IPS-15b (cell line): ENCODE measurements around the gene SCN2A.
"Not testable (repeated sequence)": the region's sequence is repeated elsewhere in the genome, so short reads cannot be mapped to it uniquely, and the experiment has no call there.

Experiments used
- H3K27me3 ChIP-seq: one replicate; pipeline ENCODE4 v1.6.1; 2013; ENCODE audit warnings: low read length; ENCODE audit not compliant: control insufficient read depth, insufficient read depth
- H3K36me3 ChIP-seq: one replicate; pipeline ENCODE4 v1.6.1; 2013; ENCODE audit warnings: low read length; ENCODE audit not compliant: control insufficient read depth, insufficient read depth
- H3K4me1 ChIP-seq: one replicate; pipeline ENCODE4 v1.6.1; 2013; ENCODE audit warnings: mild to moderate bottlenecking, low read length; ENCODE audit not compliant: control insufficient read depth, insufficient read depth
- H3K4me3 ChIP-seq: one replicate; pipeline ENCODE4 v1.5.1; 2013; ENCODE audit warnings: low read depth, low read length
- H3K9ac ChIP-seq: one replicate; pipeline ENCODE4 v1.6.1; 2013; ENCODE audit warnings: low read depth, mild to moderate bottlenecking, low read length
- H3K9me3 ChIP-seq: one replicate; pipeline ENCODE4 v1.6.1; 2013; ENCODE audit warnings: mild to moderate bottlenecking, low read length; ENCODE audit not compliant: control insufficient read depth, insufficient read depth

The SCN2A gene

GRCh38 chr2:165256618-165257017, 17.4 kb downstream of the SCN2A start:
- H3K4me1 ChIP-seq, result no peaks in the 10 kb centered on the region
- H3K36me3 ChIP-seq, result no peaks in the 10 kb centered on the region
- H3K27me3 ChIP-seq, result no peaks in the 10 kb centered on the region
- H3K9me3 ChIP-seq, result no peaks in the 10 kb centered on the region
- no peak overlapping the region for H3K4me3 ChIP-seq
- H3K9ac ChIP-seq, result no peak overlapping the region

GRCh38 chr2:165260347-165260746, 21.1 kb downstream of the SCN2A start:
- H3K36me3 ChIP-seq, H3K4me1 ChIP-seq: not testable (repeated sequence)

GRCh38 chr2:165268754-165269153, 29.5 kb downstream of the SCN2A start:
- no peak overlapping the region for H3K4me3 ChIP-seq
- no peaks in the 10 kb centered on the region for H3K9me3 ChIP-seq
- no peak overlapping the region for H3K9ac ChIP-seq
- no peaks in the 10 kb centered on the region for H3K4me1 ChIP-seq
- H3K27me3 ChIP-seq, result no peaks in the 10 kb centered on the region
- H3K36me3 ChIP-seq, result no peaks in the 10 kb centered on the region

More at GRCh38 chr2:165260347-165260746, 21.1 kb downstream of the SCN2A start:
- not testable (repeated sequence) for H3K27me3 ChIP-seq, H3K4me3 ChIP-seq, H3K9me3 ChIP-seq, H3K9ac ChIP-seq

- H3K9me3 ChIP-seq, result no peaks in the 10 kb centered on the region
- no peak overlapping the region for H3K4me3 ChIP-seq
- no peaks in the 10 kb centered on the region for H3K27me3 ChIP-seq
- H3K9ac ChIP-seq, result no peak overlapping the region
- no peaks in the 10 kb centered on the region for H3K4me1 ChIP-seq
- no peaks in the 10 kb centered on the region for H3K36me3 ChIP-seq
Observed at GRCh38 chr2:165273176-165273575, 34.0 kb downstream of the SCN2A start.

GRCh38 chr2:165274698-165275097, 35.5 kb downstream of the SCN2A start:
- Histone ChIP-seq H3K9me3 (no peaks in the 10 kb centered on the region), H3K4me1 (no peaks in the 10 kb centered on the region), H3K36me3 (no peaks in the 10 kb centered on the region), H3K4me3 (no peak overlapping the region), H3K27me3 (no peaks in the 10 kb centered on the region), H3K9ac (no peak overlapping the region)

GRCh38 chr2:165275932-165276331, 36.7 kb downstream of the SCN2A start:
- Histone ChIP-seq H3K36me3 (no peaks in the 10 kb centered on the region), H3K9me3 (no peaks in the 10 kb centered on the region)

GRCh38 chr2:165277295-165277694, 38.1 kb downstream of the SCN2A start:
- Histone ChIP-seq H3K9ac (no peak overlapping the region), H3K9me3 (no peaks in the 10 kb centered on the region), H3K27me3 (no peaks in the 10 kb centered on the region), H3K4me3 (no peak overlapping the region), H3K4me1 (no peaks in the 10 kb centered on the region), H3K36me3 (no peaks in the 10 kb centered on the region)

More at GRCh38 chr2:165275932-165276331, 36.7 kb downstream of the SCN2A start:
- Histone ChIP-seq H3K4me3 (no peak overlapping the region), H3K9ac (no peak overlapping the region), H3K27me3 (no peaks in the 10 kb centered on the region), H3K4me1 (no peaks in the 10 kb centered on the region)

GRCh38 chr2:165277860-165278656, 38.8 kb downstream of the SCN2A start:
- H3K36me3 ChIP-seq, result no peaks in the 10 kb centered on the region
- H3K9me3 ChIP-seq, result no peaks in the 10 kb centered on the region
- no peak overlapping the region for H3K9ac ChIP-seq
- no peak overlapping the region for H3K4me3 ChIP-seq
- no peaks in the 10 kb centered on the region for H3K27me3 ChIP-seq
- H3K4me1 ChIP-seq, result no peaks in the 10 kb centered on the region

- Histone ChIP-seq H3K9ac (no peak overlapping the region), H3K9me3 (no peaks in the 10 kb centered on the region), H3K27me3 (no peaks in the 10 kb centered on the region), H3K4me1 (no peaks in the 10 kb centered on the region), H3K36me3 (no peaks in the 10 kb centered on the region), H3K4me3 (no peak overlapping the region)
Observed at GRCh38 chr2:165280356-165280755, 41.1 kb downstream of the SCN2A start.

GRCh38 chr2:165281387-165281786, 42.2 kb downstream of the SCN2A start:
- Histone ChIP-seq H3K9me3 (no peaks in the 10 kb centered on the region), H3K36me3 (no peaks in the 10 kb centered on the region)

GRCh38 chr2:165283342-165283741, 44.1 kb downstream of the SCN2A start:
- no peaks in the 10 kb centered on the region for H3K9me3 ChIP-seq
- H3K4me1 ChIP-seq, result no peaks in the 10 kb centered on the region
- no peak overlapping the region for H3K4me3 ChIP-seq
- H3K36me3 ChIP-seq, result no peaks in the 10 kb centered on the region
- no peak overlapping the region for H3K9ac ChIP-seq
- H3K27me3 ChIP-seq, result no peaks in the 10 kb centered on the region

More at GRCh38 chr2:165281387-165281786, 42.2 kb downstream of the SCN2A start:
- Histone ChIP-seq H3K4me1 (no peaks in the 10 kb centered on the region), H3K4me3 (no peak overlapping the region), H3K27me3 (no peaks in the 10 kb centered on the region), H3K9ac (no peak overlapping the region)

GRCh38 chr2:165287094-165287778, 48.0 kb downstream of the SCN2A start:
- Histone ChIP-seq H3K4me3 (no peak overlapping the region), H3K9ac (no peak overlapping the region), H3K36me3 (no peaks in the 10 kb centered on the region), H3K4me1 (no peaks in the 10 kb centered on the region), H3K9me3 (no peaks in the 10 kb centered on the region), H3K27me3 (no peaks in the 10 kb centered on the region)
